Right kidney (tissue), 1 donor: ENCODE results near the gene CCDC70.

Experiments used
- DNase-seq: peaks from one replicate; pipeline ENCODE4 v3.0.0-alpha.2; 2016

CCDC70 gene

GRCh38 chr13:51862957-51863356 is 1.2 kb downstream of the CCDC70 start:
- DNase-seq = no peak

- no peak for DNase-seq
Measured at GRCh38 chr13:51865838-51866237, 4.1 kb downstream of the CCDC70 start.

GRCh38 chr13:51867062-51867461 is 5.3 kb downstream of the CCDC70 start:
- DNase-seq = no peak

- no peak for DNase-seq
Measured at GRCh38 chr13:51869916-51870315, 8.1 kb downstream of the CCDC70 start.

- no peak for DNase-seq
Measured at GRCh38 chr13:51870616-51871015, 8.8 kb downstream of the CCDC70 start.

- no peak for DNase-seq
Measured at GRCh38 chr13:51873117-51873798, 11.5 kb downstream of the CCDC70 start.

- DNase-seq = no peak
Measured at GRCh38 chr13:51873837-51874236, 12.1 kb downstream of the CCDC70 start.

GRCh38 chr13:51874651-51875050 is 12.9 kb downstream of the CCDC70 start:
- DNase-seq = peak; percentile 22

- DNase-seq = no peak
Measured at GRCh38 chr13:51879133-51879532, 17.4 kb downstream of the CCDC70 start.

- no peak for DNase-seq
Measured at GRCh38 chr13:51881296-51881695, 19.5 kb downstream of the CCDC70 start.

GRCh38 chr13:51882570-51883225 is 20.9 kb downstream of the CCDC70 start:
- DNase-seq = no peak

- no peak for DNase-seq
Measured at GRCh38 chr13:51883226-51883600, 21.4 kb downstream of the CCDC70 start.

- no peak for DNase-seq
Measured at GRCh38 chr13:51885651-51886050, 23.9 kb downstream of the CCDC70 start.

- DNase-seq = no peak
Measured at GRCh38 chr13:51887468-51887867, 25.7 kb downstream of the CCDC70 start.

GRCh38 chr13:51892657-51893056 is 30.9 kb downstream of the CCDC70 start:
- DNase-seq = no peak

GRCh38 chr13:51894239-51894638 is 32.5 kb downstream of the CCDC70 start:
- no peak for DNase-seq

- DNase-seq = peak; percentile 28
Measured at GRCh38 chr13:51895906-51896888, 34.4 kb downstream of the CCDC70 start.

- no peak for DNase-seq
Measured at GRCh38 chr13:51900471-51900870, 38.7 kb downstream of the CCDC70 start.

GRCh38 chr13:51902776-51903175 is 41.0 kb downstream of the CCDC70 start:
- DNase-seq = no peak

- DNase-seq = no peak
Measured at GRCh38 chr13:51905787-51906186, 44.0 kb downstream of the CCDC70 start.

- DNase-seq = no peak
Measured at GRCh38 chr13:51906581-51906980, 44.8 kb downstream of the CCDC70 start.

- DNase-seq = no peak
Measured at GRCh38 chr13:51907040-51907732, 45.4 kb downstream of the CCDC70 start.
